HEK293 (cell line): ENCODE measurements around the gene PTGER3.

Experiments used
- CTCF ChIA-PET: fragments of 350-600 bp; formaldehyde crosslinking; extraction: SDS; loops from one replicate; lab custom pipeline; 2021; ENCODE audit warnings: antibody characterized with exemption; lab: Yijun Ruan, JAX
- POLR2A ChIA-PET: fragments of 300-600 bp; formaldehyde crosslinking; extraction: SDS; loops from one replicate; lab custom pipeline; 2020; ENCODE audit warnings: antibody characterized with exemption, inconsistent platforms; lab: Yijun Ruan, JAX
- H3K27ac ChIP-seq: fragments of 200-500 bp; sonication (Bioruptor generic); 2 replicates; pipeline ENCODE4 v1.5.1; 2014; ENCODE audit warnings: low read depth, low read length, control low read depth, inconsistent platforms; ENCODE audit errors: extremely low read depth
- H3K36me3 ChIP-seq, 2 experiments: fragments of 200-500 bp in 1 of 2; sonication (Bioruptor generic) in 1 of 2; 1 replicate in 1 of 2; 2 replicates in 1 of 2; pipeline ENCODE4 v1.5.1; 2014 to 2017; ENCODE audit warnings: inconsistent platforms in 2 of 2, low read length in 2 of 2; ENCODE audit not compliant: control insufficient read depth in 2 of 2, insufficient read depth in 1 of 2
- H3K4me1 ChIP-seq: fragments of 200-500 bp; sonication (Bioruptor generic); 2 replicates; pipeline ENCODE4 v1.5.1; 2014; ENCODE audit warnings: mild to moderate bottlenecking, low read length, inconsistent platforms; ENCODE audit not compliant: control insufficient read depth, insufficient read depth
- H3K4me3 ChIP-seq: 2 replicates; pipeline ENCODE4 v1.5.1; 2011; ENCODE audit warnings: low read depth, mild to moderate bottlenecking, control low read depth, low read length, moderate library complexity
- H3K9me3 ChIP-seq: fragments of 200-500 bp; sonication (Bioruptor generic); 2 replicates; pipeline ENCODE4 v1.5.1; 2014; ENCODE audit warnings: low read depth, low read length, inconsistent platforms; ENCODE audit not compliant: control insufficient read depth, insufficient read depth
- BCL11B ChIP-seq: fragments of 450-650 bp; formaldehyde crosslinking; IDR thresholded peaks from 2 replicates; pipeline ENCODE4 v1.5.1; 2016; ENCODE audit warnings: low read depth, missing biosample characterization, missing genetic modification characterization
- HOXA7 ChIP-seq: sonication (generic); formaldehyde crosslinking; IDR thresholded peaks from 2 replicates; pipeline ENCODE4 v1.8.1; 2022; ENCODE audit warnings: missing genetic modification reagents, borderline replicate concordance
- PRDM1 ChIP-seq: fragments of 450-650 bp; formaldehyde crosslinking; IDR thresholded peaks from 2 replicates; pipeline ENCODE4; 2016; ENCODE audit warnings: missing biosample characterization, missing genetic modification characterization
- REPIN1 ChIP-seq: fragments of 450-650 bp; formaldehyde crosslinking; IDR thresholded peaks from 2 replicates; pipeline ENCODE4 v1.5.1; 2017; ENCODE audit warnings: missing biosample characterization, missing genetic modification characterization, low read depth
- ZBTB1 ChIP-seq: fragments of 450-650 bp; formaldehyde crosslinking; IDR thresholded peaks from 2 replicates; pipeline ENCODE4 v1.5.1; 2016; ENCODE audit warnings: missing biosample characterization, missing genetic modification characterization
- ZFP3 ChIP-seq: fragments of 450-650 bp; formaldehyde crosslinking; IDR thresholded peaks from 2 replicates; pipeline ENCODE4 v1.5.1; 2016; ENCODE audit warnings: low read depth, missing biosample characterization, missing genetic modification characterization
- ZFP41 ChIP-seq: fragments of 450-650 bp; formaldehyde crosslinking; IDR thresholded peaks from 2 replicates; pipeline ENCODE4 v1.5.1; 2016; ENCODE audit warnings: missing biosample characterization, missing genetic modification characterization, borderline replicate concordance
- ZNF121 ChIP-seq: fragments of 450-650 bp; formaldehyde crosslinking; IDR thresholded peaks from 2 replicates; pipeline ENCODE4 v1.5.1; 2016; ENCODE audit warnings: missing biosample characterization, missing genetic modification characterization
- ZNF169 ChIP-seq: fragments of 450-650 bp; formaldehyde crosslinking; IDR thresholded peaks from 2 replicates; pipeline ENCODE4 v1.5.1; 2016; ENCODE audit warnings: missing biosample characterization, missing genetic modification characterization
- ZNF19 ChIP-seq: fragments of 450-650 bp; formaldehyde crosslinking; IDR thresholded peaks from 2 replicates; pipeline ENCODE4; 2016; ENCODE audit warnings: missing biosample characterization, missing genetic modification characterization, low read depth
- ZNF223 ChIP-seq: fragments of 450-650 bp; formaldehyde crosslinking; IDR thresholded peaks from 2 replicates; pipeline ENCODE4 v1.5.1; 2016; ENCODE audit warnings: missing biosample characterization, missing genetic modification characterization
- ZNF274 ChIP-seq, 2 experiments: fragments of 200-500 bp in 1 of 2; fragments of 450-650 bp in 1 of 2; sonication (Bioruptor generic) in 1 of 2; formaldehyde crosslinking in 1 of 2; IDR thresholded peaks; 2 replicates each; pipeline versions ENCODE4 v1.5.1 to v1.6.1; 2014 to 2016; ENCODE audit warnings: borderline replicate concordance in 1 of 2, inconsistent platforms in 1 of 2, low read length in 1 of 2, missing biosample characterization in 1 of 2, missing genetic modification characterization in 1 of 2
- ZNF292 ChIP-seq: fragments of 450-650 bp; formaldehyde crosslinking; IDR thresholded peaks from 2 replicates; pipeline ENCODE4 v1.5.1; 2016; ENCODE audit warnings: low read depth, missing biosample characterization, missing genetic modification characterization, borderline replicate concordance
- ZNF510 ChIP-seq: fragments of 450-650 bp; formaldehyde crosslinking; IDR thresholded peaks from 2 replicates; pipeline ENCODE4 v1.5.1; 2018; ENCODE audit warnings: mild to moderate bottlenecking, missing genetic modification characterization, missing biosample characterization; ENCODE audit not compliant: insufficient replicate concordance
- ZNF610 ChIP-seq: fragments of 450-650 bp; formaldehyde crosslinking; IDR thresholded peaks from 2 replicates; pipeline ENCODE4 v1.5.1; 2016; ENCODE audit warnings: missing biosample characterization, missing genetic modification characterization, borderline replicate concordance
- ZNF626 ChIP-seq: fragments of 450-650 bp; sonication (Bioruptor Pico); formaldehyde crosslinking; IDR thresholded peaks from 2 replicates; pipeline ENCODE4 v1.5.1; 2018; ENCODE audit warnings: missing biosample characterization, missing genetic modification characterization, inconsistent platforms
- ZNF654 ChIP-seq: fragments of 450-650 bp; formaldehyde crosslinking; IDR thresholded peaks from 2 replicates; pipeline ENCODE4 v1.5.1; 2016; ENCODE audit warnings: low read depth, missing biosample characterization, missing genetic modification characterization
- ZNF768 ChIP-seq: fragments of 450-650 bp; formaldehyde crosslinking; IDR thresholded peaks from 2 replicates; pipeline ENCODE4 v1.5.1; 2018; ENCODE audit warnings: missing biosample characterization, mild to moderate bottlenecking, missing genetic modification characterization
- TF ChIP-seq, protein P1 (sequence below): fragments of 450-650 bp; IDR thresholded peaks from 2 replicates; pipeline ENCODE4 v1.5.1; 2018; ENCODE audit warnings: missing biosample characterization, mild to moderate bottlenecking, missing genetic modification characterization
- TF ChIP-seq, protein P2 (sequence below): fragments of 450-650 bp; formaldehyde crosslinking; IDR thresholded peaks from 2 replicates; pipeline ENCODE4 v1.5.1; 2016; ENCODE audit warnings: missing biosample characterization, missing genetic modification characterization
- TF ChIP-seq, protein P3 (sequence below): fragments of 450-650 bp; formaldehyde crosslinking; IDR thresholded peaks from 2 replicates; pipeline ENCODE4 v1.5.1; 2017; ENCODE audit warnings: missing biosample characterization, missing genetic modification characterization
- TF ChIP-seq, protein P4 (sequence below): fragments of 450-650 bp; formaldehyde crosslinking; IDR thresholded peaks from 2 replicates; pipeline ENCODE4 v1.5.1; 2016; ENCODE audit warnings: missing biosample characterization, missing genetic modification characterization

PTGER3 gene

DNA sequence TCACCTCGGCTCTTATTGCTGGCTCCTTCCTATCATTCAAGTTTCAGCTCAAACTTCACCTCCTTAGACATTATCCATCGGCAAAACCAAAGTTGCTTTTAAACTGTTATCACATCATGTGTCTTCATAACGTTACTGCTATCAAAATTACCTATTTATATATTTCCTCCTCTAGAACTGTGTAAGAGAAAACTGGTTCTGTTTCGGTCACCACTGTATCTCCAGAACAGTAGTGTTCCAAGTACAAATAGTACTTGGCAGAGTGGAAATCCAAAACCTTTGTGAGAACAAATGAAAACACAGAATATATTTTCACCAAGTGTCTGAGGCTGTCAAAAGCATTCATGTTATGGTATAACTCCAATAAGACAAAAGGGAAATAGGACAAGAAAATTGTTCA, 24.1 kb upstream of the PTGER3 start (continued):
- no peak for TF ChIP-seq ZFP41 (tag by site-specific recombination)
- TF ChIP-seq ZNF292 (tag by site-specific recombination): no peak
- TF ChIP-seq PRDM1 (tag by site-specific recombination): no peak
- TF ChIP-seq ZNF654: no peak

DNA sequence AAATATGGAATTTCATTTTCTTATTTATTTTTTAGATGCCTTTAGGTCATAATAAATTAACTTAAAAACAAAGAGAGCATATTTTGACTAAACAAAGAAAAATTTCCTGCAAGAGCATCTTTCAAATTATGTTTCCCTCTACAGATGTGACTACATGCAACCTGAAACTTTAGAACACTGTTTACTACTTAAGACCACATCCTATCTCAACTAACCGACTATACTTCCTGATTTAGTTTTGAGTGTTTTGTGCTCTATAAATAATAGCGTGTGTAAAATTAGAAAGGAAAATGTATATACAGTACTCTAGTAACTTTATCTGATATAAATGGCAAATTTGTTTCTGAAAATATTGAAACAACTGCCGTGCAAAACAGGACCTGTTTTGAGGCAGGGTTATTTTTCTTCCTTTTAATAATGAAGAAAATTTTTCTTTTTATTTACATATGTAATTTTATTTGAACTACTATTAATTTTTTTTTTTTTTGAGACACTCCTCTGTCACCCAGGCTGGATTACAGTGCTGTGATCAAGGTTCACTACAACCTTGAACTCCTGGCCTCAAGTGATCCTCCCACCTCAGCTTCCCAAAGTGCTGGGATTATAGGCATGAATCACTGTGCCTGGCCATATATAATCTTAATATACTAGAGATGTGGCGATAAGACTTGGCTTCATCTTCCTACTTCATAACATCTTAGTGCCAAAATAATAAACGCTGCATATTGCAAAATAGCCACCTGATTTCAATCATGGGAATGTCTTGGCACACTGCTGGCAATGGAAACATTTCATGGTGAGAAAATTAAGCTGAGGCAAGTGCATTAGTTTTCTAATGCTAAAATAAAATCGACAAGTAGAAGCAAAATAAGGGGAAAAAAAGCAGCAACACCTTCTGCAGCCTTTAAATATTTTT, 21.0 kb upstream of the PTGER3 start:
- Histone ChIP-seq H3K4me3 (no peak overlapping the region), H3K27ac (no peak overlapping the region), H3K4me1 (no peaks in the 10 kb centered on the region), H3K9me3 (no peaks in the 10 kb centered on the region), H3K36me3 (peaks cover 85 to 94% of the 10 kb centered on the region in 2 experiments)
- ChIA-PET POLR2A (interaction anchor here (1.0 kb wide), 1 partner anchor 8 kb away, joined by 3 read pairs; no protein-coding TSS in a partner anchor), CTCF (no interaction called here)
- TF ChIP-seq ZNF768 (tag by site-specific recombination) (no peak), ZNF274 (IDR thresholded peaks at IDR 0.05; ENCODE audit: low read length) (no peak), ZNF274 (tag by site-specific recombination; IDR thresholded peaks at IDR 0.05; ENCODE audit: borderline replicate concordance) (no peak), ZNF19 (tag by site-specific recombination) (no peak), ZNF121 (no peak)
- TF ChIP-seq, protein P1, sequence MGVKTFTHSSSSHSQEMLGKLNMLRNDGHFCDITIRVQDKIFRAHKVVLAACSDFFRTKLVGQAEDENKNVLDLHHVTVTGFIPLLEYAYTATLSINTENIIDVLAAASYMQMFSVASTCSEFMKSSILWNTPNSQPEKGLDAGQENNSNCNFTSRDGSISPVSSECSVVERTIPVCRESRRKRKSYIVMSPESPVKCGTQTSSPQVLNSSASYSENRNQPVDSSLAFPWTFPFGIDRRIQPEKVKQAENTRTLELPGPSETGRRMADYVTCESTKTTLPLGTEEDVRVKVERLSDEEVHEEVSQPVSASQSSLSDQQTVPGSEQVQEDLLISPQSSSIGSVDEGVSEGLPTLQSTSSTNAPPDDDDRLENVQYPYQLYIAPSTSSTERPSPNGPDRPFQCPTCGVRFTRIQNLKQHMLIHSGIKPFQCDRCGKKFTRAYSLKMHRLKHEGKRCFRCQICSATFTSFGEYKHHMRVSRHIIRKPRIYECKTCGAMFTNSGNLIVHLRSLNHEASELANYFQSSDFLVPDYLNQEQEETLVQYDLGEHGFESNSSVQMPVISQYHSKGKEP (tag by site-specific recombination): no peak
- TF ChIP-seq, protein P2, sequence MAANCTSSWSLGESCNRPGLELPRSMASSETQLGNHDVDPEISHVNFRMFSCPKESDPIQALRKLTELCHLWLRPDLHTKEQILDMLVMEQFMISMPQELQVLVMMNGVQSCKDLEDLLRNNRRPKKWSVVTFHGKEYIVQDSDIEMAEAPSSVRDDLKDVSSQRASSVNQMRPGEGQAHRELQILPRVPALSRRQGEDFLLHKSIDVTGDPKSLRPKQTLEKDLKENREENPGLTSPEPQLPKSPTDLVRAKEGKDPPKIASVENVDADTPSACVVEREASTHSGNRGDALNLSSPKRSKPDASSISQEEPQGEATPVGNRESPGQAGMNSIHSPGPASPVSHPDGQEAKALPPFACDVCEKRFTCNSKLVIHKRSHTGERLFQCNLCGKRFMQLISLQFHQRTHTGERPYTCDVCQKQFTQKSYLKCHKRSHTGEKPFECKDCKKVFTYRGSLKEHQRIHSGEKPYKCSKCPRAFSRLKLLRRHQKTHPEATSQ (tag by site-specific recombination): no peak

DNA sequence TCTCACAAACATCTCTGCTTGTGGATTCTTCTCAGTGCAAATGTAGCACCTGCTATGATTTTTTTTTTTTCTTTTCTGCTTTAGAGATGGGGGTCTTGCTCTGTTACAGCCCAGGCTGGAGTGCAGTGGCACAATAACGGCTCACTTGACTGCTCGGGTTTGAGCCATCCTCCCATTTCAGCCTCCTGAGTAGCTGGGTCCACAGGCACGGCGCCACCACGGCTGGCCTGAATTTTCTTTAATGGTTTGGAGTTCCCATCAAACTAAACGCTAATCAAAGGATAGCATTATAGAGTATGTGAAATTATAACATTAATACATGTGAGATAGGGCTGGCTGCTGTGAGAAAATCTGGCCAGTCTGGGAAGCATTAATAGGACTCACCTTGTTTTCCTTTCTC, 7.2 kb upstream of the PTGER3 start:
- ChIA-PET POLR2A (no interaction called here), CTCF (no interaction called here)
- Histone ChIP-seq H3K9me3 (no peaks in the 10 kb centered on the region), H3K36me3 (peaks cover under 1 to 35% of the 10 kb centered on the region in 2 experiments; a peak in 2 of 3 replicates), H3K4me1 (no peaks in the 10 kb centered on the region), H3K27ac (no peak overlapping the region), H3K4me3 (no peak overlapping the region)
- TF ChIP-seq, protein P3, sequence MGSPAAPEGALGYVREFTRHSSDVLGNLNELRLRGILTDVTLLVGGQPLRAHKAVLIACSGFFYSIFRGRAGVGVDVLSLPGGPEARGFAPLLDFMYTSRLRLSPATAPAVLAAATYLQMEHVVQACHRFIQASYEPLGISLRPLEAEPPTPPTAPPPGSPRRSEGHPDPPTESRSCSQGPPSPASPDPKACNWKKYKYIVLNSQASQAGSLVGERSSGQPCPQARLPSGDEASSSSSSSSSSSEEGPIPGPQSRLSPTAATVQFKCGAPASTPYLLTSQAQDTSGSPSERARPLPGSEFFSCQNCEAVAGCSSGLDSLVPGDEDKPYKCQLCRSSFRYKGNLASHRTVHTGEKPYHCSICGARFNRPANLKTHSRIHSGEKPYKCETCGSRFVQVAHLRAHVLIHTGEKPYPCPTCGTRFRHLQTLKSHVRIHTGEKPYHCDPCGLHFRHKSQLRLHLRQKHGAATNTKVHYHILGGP: no peak

DNA sequence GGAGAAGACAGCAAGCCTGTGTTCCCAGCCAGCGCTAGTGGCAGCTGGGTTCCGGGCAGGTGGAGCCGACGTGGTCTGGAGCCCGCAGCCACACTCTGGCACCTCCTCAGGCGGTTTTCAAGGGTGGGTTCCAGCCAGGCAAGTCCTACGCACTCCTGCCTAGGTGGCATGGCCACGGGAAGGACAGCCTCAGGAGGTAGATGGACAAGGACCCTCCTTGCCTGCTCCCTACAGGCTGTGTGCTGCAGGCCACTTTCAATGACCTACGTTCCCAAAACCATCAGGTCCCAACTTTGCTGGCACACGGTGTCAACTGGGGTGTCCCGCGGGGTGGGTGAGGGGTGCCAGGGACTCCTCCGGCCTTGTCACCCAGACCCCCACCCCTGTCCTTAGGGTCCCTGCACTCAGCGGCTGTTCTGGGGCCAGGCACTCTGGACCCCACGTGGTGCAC, 6.7 kb upstream of the PTGER3 start:
- ChIA-PET CTCF (no interaction called here), POLR2A (no interaction called here)
- H3K4me1 ChIP-seq: no peaks in the 10 kb centered on the region
- H3K9me3 ChIP-seq: no peaks in the 10 kb centered on the region
- peaks cover 0 to 32% of the 10 kb centered on the region in 2 experiments; a peak in 2 of 3 replicates for H3K36me3 ChIP-seq
- no peak overlapping the region for H3K27ac ChIP-seq
- H3K4me3 ChIP-seq: no peak overlapping the region
- TF ChIP-seq REPIN1 (tag by site-specific recombination) (no peak), BCL11B (no peak), ZNF626 (tag by site-specific recombination) (no peak), ZNF510 (tag by site-specific recombination) (no peak), ZFP3 (tag by site-specific recombination) (no peak), ZNF610 (no peak), HOXA7 (CRISPR knock-in tag) (no peak), ZNF169 (tag by site-specific recombination) (no peak), ZNF223 (tag by site-specific recombination) (no peak), ZBTB1 (tag by site-specific recombination) (no peak)
- TF ChIP-seq, protein P4, sequence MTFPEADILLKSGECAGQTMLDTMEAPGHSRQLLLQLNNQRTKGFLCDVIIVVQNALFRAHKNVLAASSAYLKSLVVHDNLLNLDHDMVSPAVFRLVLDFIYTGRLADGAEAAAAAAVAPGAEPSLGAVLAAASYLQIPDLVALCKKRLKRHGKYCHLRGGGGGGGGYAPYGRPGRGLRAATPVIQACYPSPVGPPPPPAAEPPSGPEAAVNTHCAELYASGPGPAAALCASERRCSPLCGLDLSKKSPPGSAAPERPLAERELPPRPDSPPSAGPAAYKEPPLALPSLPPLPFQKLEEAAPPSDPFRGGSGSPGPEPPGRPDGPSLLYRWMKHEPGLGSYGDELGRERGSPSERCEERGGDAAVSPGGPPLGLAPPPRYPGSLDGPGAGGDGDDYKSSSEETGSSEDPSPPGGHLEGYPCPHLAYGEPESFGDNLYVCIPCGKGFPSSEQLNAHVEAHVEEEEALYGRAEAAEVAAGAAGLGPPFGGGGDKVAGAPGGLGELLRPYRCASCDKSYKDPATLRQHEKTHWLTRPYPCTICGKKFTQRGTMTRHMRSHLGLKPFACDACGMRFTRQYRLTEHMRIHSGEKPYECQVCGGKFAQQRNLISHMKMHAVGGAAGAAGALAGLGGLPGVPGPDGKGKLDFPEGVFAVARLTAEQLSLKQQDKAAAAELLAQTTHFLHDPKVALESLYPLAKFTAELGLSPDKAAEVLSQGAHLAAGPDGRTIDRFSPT (tag by site-specific recombination): no peak
